ENCODE data around the gene RASA1.
"Not testable (repeated sequence)": the region's sequence is repeated elsewhere in the genome, so short reads cannot be mapped to it uniquely, and the experiment has no call there.

RASA1 gene

GRCh38 chr5:87282269-87282668 is 14.6 kb downstream of the RASA1 start:
- H3K4me3 ChIP-seq (ENCODE audit: low read depth, low read length): no peak overlapping the region
- TF ChIP-seq, protein P1, sequence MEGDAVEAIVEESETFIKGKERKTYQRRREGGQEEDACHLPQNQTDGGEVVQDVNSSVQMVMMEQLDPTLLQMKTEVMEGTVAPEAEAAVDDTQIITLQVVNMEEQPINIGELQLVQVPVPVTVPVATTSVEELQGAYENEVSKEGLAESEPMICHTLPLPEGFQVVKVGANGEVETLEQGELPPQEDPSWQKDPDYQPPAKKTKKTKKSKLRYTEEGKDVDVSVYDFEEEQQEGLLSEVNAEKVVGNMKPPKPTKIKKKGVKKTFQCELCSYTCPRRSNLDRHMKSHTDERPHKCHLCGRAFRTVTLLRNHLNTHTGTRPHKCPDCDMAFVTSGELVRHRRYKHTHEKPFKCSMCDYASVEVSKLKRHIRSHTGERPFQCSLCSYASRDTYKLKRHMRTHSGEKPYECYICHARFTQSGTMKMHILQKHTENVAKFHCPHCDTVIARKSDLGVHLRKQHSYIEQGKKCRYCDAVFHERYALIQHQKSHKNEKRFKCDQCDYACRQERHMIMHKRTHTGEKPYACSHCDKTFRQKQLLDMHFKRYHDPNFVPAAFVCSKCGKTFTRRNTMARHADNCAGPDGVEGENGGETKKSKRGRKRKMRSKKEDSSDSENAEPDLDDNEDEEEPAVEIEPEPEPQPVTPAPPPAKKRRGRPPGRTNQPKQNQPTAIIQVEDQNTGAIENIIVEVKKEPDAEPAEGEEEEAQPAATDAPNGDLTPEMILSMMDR (IDR thresholded peaks at IDR 0.05; ENCODE audit: low read depth, low read length): no peak

DNA sequence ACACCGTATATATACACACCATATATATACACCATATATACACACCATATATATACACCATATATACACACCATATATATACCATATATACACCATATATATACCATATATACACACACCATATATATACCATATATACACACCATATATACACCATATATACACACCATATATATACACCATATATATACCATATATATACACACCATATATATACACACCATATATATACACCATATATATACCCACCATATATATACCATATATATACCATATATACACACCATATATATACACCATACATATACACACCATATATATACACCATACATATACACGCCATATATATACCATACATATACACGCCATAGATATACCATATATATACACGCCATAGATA is 19.6 kb downstream of the RASA1 start:
- not testable (repeated sequence) for H3K4me3 ChIP-seq (ENCODE audit: low read depth, low read length)

GRCh38 chr5:87298692-87299362 is 31.1 kb downstream of the RASA1 start:
- TF ChIP-seq, protein P1 (IDR thresholded peaks at IDR 0.05; ENCODE audit: low read depth, low read length): no peak
- no peak overlapping the region for H3K4me3 ChIP-seq (ENCODE audit: low read depth, low read length)

- no peak overlapping the region for H3K4me3 ChIP-seq (ENCODE audit: low read depth, low read length)
- TF ChIP-seq, protein P1 (IDR thresholded peaks at IDR 0.05; ENCODE audit: low read depth, low read length): no peak
Measured at GRCh38 chr5:87300176-87300575, 32.5 kb downstream of the RASA1 start.

DNA sequence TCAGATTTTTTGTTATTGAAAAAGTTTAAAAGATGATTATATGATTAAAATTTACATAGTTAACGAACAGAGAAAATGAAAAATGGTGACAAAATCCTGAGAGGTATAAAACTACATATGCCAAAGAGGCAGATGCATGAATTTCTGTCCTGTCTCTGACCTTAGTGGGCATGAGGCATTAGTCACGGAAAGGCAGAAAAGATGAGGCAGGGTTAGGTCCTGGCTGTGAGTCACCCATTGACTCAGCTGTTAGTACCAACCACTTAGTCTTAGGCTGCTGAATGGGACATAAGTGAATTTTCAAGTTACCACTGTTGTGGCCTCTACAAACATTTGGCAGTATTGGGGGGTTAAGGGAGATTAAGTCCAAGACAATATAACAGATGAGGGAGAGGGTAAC is 33.1 kb downstream of the RASA1 start:
- TF ChIP-seq, protein P1 (IDR thresholded peaks at IDR 0.05; ENCODE audit: low read depth, low read length): no peak
- no peak overlapping the region for H3K4me3 ChIP-seq (ENCODE audit: low read depth, low read length)

DNA sequence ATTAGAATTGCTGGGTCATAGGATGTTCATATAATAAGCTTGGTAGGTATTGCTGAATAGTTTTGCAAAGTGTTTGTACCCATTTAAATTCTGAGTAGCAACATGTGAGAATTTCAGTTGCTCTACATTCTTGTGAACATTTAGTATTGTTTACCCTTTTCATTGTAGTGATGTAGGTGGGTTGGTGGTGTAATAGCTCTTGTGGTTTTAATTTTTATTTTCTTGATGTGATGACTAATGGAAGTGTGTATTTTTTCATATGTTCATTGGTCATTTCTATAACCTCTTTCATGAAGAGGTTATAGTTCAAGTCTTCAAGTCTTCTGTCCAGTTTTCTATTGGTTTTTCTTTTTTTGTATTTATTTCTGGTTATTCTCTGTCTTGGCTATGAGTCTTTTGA is 34.4 kb downstream of the RASA1 start:
- H3K4me3 ChIP-seq (ENCODE audit: low read depth, low read length): no peak overlapping the region
- TF ChIP-seq, protein P1 (IDR thresholded peaks at IDR 0.05; ENCODE audit: low read depth, low read length): no peak

DNA sequence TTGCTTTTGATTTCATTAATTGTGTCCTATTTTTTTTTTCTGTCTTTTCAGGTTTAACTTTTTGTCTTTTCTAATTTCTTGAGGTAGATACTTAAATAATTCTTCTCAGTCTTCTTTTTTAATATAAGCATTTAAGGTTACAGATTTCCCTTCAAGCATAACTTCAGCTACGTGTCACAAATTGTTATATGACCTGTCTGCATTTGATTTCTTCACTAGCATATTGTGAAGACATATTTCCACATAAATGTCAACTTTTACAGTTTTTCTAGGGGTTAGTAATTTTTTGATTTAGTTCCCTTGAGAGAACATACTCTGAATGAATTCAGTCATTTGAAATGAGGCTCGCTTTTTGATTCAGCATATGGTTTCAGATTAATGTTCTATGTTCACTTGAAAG is 35.6 kb downstream of the RASA1 start:
- no peak overlapping the region for H3K4me3 ChIP-seq (ENCODE audit: low read depth, low read length)
- TF ChIP-seq, protein P1 (IDR thresholded peaks at IDR 0.05; ENCODE audit: low read depth, low read length): no peak

DNA sequence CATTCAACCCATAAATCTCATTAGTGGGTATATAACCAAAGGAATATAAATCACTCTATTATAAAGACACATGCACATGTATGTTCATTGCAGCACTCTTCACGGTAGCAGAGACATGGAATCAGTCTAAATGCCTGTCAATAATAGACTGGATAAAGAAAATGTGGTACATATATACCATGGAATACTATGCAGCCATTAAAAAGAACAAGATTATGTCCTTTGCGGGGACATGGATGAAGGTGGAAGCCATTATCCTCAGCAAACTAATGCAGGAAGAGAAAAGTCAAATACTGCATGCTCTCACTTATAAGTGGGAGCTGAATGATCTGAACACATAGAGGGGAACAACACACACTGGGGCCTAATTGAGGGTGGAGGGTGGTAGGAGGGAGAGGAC is 38.4 kb downstream of the RASA1 start:
- H3K4me3 ChIP-seq (ENCODE audit: low read depth, low read length): not testable (repeated sequence)

Measured in WI38 (cell line).